GM21381 (cell line): ENCODE results near the gene CT45A6.
"Not testable (repeated sequence)": the region's sequence is repeated elsewhere in the genome, so short reads cannot be mapped to it uniquely, and the experiment has no call there.

Experiments
- ATAC-seq: cut with Tn5 transposase; IDR thresholded peaks from one replicate; pipeline ENCODE4 v1.9.1; 2021; ENCODE audit warnings: mild to moderate bottlenecking, moderate library complexity; ENCODE audit not compliant: unreplicated experiment

CT45A6 gene

GRCh38 chrX:135802687-135803086 lies at the start of gene CT45A6:
CT45A6 (minus strand) TSS chrX:135802787; CDS start chrX:135798993, 3,794 bp downstream.
- ATAC-seq = not testable (repeated sequence)

GRCh38 chrX:135837180-135837579 lies 34.6 kb upstream of the CT45A6 start, which contains the start of gene CT45A7:
CT45A7 (minus strand) TSS chrX:135837280; CDS start chrX:135833533, 3,747 bp downstream.
- not testable (repeated sequence) for ATAC-seq

GRCh38 chrX:135819912-135820311 lies 17.3 kb upstream of the CT45A6 start, which contains the start of gene CT45A2:
CT45A2 (minus strand) TSS chrX:135820012; CDS start chrX:135816265, 3,747 bp downstream.
- not testable (repeated sequence) for ATAC-seq

- not testable (repeated sequence) for ATAC-seq
Measured at GRCh38 chrX:135785403-135785802, 17.2 kb downstream of the CT45A6 start, which contains the start of gene CT45A5. CT45A5 (minus strand) TSS chrX:135785503; CDS start chrX:135781729, 3,774 bp downstream.

GRCh38 chrX:135768091-135768490 lies 34.5 kb downstream of the CT45A6 start, which contains the start of gene CT45A3:
CT45A3 (minus strand) TSS chrX:135768191; CDS start chrX:135764444, 3,747 bp downstream.
- not testable (repeated sequence) for ATAC-seq

- not testable (repeated sequence) for ATAC-seq
Measured at GRCh38 chrX:135744739-135745138, 57.8 kb downstream of the CT45A6 start.
